HS-27A (cell line): Measurements from ENCODE around the gene CDHR4.
"Not testable (repeated sequence)": the region's sequence is repeated elsewhere in the genome, so short reads cannot be mapped to it uniquely, and the experiment has no call there.

Experiments used
- DNase-seq: peaks from one replicate; pipeline ENCODE4 v3.0.0-alpha.2; 2012; ENCODE audit warnings: low read depth, missing footprints

Gene CDHR4, protein sequence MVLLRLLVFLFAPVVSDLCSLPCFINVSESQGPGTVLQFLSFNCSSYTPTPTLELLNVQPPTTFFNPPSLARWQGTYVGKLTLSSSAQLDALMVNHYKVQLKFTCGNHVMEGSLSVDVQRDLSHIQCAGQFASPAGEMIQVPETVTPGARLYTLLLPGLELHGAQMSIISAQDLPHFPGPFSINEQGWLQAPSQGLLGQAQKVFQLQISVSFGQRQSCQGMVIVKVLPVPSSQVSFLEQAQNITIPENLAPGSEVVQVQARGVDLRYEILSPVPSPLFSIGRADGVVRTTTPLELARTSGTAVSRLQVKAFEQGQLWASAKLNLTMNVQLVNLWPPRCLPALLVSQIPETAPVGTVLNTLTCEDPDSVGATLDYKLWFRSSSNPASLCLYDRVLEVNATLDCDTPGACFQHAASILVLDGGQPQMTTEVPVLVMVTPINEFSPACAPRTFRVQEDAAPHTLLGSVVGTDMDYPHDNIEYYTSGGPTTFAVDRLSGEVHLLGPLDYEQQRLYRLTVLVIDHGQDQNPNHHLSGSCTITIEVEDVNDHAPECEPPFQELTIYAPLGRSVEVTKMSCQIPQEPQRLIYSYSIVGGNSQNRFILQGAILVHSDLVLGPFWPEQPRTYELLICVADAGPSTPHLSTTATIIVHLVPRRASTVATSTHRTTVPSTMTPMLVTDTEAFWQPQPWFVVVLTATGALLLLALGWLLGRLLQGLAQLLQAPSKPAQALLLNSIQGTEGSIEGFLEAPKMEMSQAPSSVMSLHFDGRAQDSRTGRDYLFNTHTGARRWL

DNA sequence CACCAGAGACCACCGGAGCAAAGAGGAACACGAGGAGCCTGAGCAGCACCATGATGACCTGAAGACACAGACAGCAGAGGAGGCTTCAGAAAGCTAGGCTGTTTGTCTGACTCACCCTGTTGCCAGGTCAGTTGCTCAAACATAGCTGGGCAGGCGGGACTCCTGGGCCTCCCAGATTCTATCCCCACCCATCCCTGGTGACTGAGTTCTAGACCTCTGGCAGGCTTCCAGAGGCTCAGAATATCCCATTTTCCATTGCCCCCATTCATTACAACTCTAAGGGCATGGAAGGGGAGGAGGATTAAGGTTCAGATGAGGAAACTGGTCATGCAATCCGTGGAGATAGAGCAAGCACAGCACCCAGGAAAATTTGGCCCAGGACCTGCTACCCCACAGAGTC lies at the start of gene CDHR4:
Gene CDHR4, minus strand, starts transcription at position 113 of the 400 bp plus-strand sequence. Its CDS starts 61 bp downstream, at position 52.
- peak; percentile 47 for DNase-seq

DNA sequence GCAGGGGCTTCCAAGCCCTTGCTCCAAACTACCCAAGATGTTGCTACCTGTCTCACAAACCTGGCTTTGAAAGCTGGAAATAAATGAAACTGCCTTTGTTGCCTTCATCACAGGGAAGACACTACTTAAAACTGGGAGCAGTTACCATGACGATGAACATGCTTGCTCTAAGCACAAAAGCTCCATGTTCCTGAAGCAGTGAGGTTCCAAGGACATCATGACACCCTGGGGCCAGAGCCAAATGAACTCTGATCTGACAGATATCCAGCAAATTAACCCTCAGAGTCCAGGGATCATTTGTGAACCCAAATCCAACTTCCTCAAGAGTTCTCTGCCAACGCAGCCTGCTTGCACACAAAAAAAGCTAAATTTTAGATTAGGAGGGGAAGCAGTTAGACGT lies 46.0 kb upstream of the CDHR4 start:
- DNase-seq: no peak

DNA sequence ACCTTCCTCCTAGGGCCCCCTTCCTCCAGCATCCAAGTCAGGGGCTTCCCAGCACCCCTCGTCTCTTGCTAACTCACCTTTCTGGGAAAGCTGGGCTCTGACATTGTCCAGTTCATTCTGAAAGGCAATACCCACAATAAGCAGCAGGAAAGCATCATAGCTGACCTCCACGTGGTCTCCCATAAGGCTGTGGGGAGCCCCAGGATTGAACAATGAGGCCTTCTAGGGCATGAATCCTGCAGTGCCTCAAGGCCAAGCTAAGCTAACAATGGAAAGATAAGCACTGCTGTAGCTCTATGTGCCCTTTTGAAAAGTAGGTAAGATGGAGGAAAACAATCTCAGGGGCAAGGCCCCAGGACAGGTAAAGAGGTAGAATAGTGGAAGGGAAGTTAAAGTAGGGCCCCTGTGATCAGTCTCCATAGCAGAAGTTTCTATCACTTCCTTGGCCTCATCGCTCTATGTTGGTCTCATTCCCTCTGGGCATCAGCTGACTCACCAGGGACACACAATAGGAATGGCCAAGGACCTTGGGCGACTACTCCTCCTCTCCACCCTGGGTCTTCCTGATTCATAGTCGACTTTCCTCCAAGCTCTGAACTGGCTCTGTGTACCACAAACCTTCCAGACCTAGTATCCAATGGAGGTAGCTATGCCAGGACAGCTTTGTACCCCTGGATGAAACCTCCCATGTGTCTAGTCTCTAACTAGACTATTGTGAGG lies 45.0 kb upstream of the CDHR4 start:
- DNase-seq: no peak

- DNase-seq: no peak
Measured at GRCh38 chr3:49842843-49843517, 43.3 kb upstream of the CDHR4 start.

DNA sequence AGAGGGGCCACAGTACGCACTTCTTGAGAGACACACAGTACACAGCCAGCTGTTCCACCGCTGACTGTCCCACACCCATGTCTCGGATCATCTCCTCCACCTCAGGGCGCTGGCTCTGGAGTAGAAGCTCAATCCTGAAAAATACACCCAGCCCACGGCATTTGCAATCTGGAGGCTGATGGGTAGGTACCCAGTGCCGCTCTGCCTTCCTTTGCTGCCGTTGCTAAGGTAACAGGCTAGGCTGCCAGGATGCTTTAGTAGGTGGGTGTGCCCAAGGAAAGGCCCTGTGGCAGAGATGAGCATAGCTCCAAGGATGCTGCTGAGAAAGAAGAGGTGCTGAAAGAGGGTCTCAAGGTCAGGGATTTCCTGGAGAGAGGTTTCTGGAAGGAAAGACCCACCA lies 42.1 kb upstream of the CDHR4 start:
- no peak for DNase-seq

GRCh38 chr3:49841126-49841696 lies 41.5 kb upstream of the CDHR4 start:
- DNase-seq: no peak

- DNase-seq: no peak
Measured at GRCh38 chr3:49840388-49840787, 40.7 kb upstream of the CDHR4 start.

DNA sequence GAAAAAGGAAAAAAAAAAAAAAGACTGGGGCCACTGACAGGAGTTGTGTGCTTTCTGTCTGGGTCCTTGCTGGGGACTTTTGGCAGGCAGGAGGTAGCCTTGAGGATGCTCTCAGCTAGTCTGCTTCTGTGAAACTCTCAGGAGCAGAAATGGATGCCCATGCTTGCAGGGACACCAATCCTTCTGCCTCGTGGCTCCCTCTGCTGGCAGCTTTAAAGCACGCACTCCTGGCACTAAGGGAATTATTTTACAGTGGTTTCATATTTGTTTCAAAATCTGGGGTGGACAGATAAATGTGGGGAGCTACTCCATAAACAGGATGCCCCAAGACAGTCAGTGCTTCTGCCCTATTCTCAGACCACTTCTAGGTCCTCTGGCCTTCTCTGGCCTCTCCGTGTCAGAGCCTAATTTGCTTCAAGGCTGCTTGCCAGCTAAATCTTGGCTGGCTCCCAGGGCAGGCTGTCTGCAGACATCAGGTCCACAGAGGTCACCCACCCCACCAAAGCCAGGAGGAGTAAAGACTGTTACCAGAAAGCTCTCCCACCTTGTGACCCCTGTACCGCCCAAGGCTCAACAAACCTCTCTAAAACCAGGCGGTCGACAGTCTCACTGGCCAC lies 39.6 kb upstream of the CDHR4 start:
- DNase-seq: peak; percentile 38

GRCh38 chr3:49831341-49831740 lies 31.7 kb upstream of the CDHR4 start:
- no peak for DNase-seq

DNA sequence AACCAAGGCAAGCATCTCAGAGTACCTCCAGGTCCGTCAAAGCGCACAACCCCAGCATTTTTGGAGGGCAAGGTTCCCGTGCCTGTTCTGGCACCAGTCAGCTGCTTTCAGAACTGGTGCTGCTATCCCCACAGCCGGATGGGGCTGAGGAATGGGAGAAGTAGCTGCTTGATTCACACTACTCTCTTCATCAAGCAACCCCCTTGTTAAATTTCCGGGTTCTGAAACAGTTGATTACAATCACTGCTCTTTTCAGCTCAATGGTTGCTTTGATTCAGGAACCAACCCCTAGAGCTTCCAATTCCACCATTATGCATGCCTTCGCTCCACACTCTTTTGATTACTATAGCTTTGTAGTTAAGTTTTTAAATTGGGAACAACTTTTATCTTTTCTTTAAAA lies 26.3 kb upstream of the CDHR4 start:
- DNase-seq: no peak

DNA sequence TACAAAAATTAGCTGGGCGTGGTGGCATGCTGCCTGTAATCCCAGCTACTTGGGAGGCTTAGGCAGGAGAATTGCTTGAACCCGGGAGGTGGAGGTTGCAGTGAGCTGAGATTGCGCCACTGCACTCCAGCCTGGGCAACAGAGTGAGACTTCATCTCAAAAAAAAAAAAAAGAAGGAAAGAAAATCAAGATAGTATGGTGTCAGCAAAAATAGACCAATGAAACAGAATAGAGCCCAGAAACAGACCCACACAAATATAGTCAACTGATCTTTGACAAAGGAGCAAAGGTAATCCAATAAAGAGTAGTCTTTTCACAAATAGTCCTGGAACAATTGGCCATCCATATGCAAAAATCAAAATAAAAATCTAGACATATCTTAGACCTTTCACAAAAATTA lies 23.5 kb upstream of the CDHR4 start:
- not testable (repeated sequence) for DNase-seq

- no peak for DNase-seq
Measured at GRCh38 chr3:49813497-49814174, 14.0 kb upstream of the CDHR4 start, which contains the start of gene UBA7. Gene UBA7 (minus strand): TSS chr3:49813953. CDS start chr3:49813787, 166 bp downstream.

DNA sequence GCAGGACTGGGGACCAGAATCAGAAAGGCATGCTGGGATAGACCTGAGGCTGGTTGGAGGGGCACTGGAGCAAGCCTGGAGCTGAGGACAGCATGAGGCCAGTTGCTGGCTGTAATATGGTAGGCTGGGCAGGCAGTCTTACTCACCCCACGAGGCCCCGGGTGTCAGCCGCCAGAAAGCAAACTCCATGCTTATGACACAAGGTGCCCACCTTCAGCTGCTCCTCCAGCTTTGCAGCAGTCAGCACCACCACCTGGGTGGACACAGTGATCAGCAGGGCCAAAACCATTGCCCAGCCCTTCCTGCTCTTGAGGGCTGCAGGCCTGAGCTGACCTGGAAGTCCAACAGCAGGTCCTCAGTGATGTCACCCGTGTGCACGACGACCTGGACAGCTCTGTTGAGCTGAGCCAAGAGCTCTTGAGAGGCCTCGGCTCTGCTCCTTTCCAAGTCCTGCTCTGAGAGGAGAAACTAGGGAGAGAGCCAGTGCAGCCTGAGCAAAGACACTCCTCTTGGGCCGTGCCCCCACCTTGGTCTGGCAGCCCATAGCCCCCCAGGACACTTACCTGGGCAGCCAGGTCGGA lies 13.3 kb upstream of the CDHR4 start:
- DNase-seq: no peak

DNA sequence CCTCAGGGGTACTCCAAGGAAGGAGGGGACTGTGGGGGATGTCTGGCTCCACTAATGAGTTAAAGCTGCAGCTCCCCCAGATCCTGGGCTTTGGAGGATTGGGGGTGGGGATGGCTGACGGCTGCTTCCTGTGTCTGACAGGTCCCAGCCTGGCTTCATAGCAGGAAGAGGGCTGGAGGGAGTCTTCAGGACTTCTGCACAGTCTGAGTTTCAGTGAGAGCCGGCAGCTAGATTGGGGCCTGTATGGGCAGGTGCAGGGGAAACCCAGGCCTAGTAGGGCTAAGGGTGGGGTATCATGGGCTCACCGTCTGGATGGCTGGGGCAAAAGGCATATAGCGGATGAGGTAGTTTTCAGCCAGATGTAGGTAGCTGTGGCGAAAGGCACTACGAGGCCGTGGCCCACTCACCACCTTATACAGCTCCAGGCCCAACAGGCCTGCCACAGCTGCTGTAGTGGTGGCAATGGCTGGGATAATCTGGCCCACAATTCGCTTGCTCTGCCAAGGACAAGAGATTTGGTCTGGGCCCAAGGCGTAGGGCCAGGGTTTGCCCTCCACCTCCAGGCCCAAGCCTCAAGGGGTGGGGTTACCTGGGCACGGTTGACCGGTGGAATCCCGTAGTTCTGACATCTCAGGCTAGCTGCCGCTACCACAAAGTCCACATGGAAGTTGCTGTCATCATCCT lies 7.9 kb upstream of the CDHR4 start:
- DNase-seq: no peak

GRCh38 chr3:49806850-49807249 lies 7.2 kb upstream of the CDHR4 start:
- DNase-seq: no peak

GRCh38 chr3:49805897-49806701 lies 6.4 kb upstream of the CDHR4 start:
- DNase-seq: no peak

GRCh38 chr3:49805367-49805782 lies 5.7 kb upstream of the CDHR4 start:
- DNase-seq: no peak

GRCh38 chr3:49804141-49805041 lies 4.7 kb upstream of the CDHR4 start:
- DNase-seq: no peak
